ENCODE measurements around the gene MTNR1A. TPM values are rescaled to one million over a fixed set of nuclear protein-coding genes. Genes with fewer than 3 reads are reported as not detected.

MTNR1A gene
- polyA plus RNA-seq, 2 of the 4 experiments (the other 2 are of a cell fraction) = 0.17 to 0.47 TPM

Small RNA genes lying within 50 kb of the gene (small RNA-seq; reads per million reads assigned to genes)
- 0 to 3.4 (median 0) reads per million in 6 experiments for gene RNU6-1055P

Other genes starting within 250 kb of the MTNR1A start
- gene FAT1, start 168.3 kb upstream of the MTNR1A start, polyA plus RNA-seq (2011; rRNA removed) = 177 and 225 TPM in 2 replicates
- gene FAT1, start 168.3 kb upstream of the MTNR1A start, polyA plus RNA-seq (2017; fragmentation: RNase III; extraction: RNeasy Plus Mini Kit Qiagen cat#74134 plus additional on column Dnase treatment) = 62.2 to 68.5 TPM (median 62.8 TPM) in 3 replicates

All from A549 (cell line).